Measurements from ENCODE around the gene WDR7. TPM values are rescaled to one million over a fixed set of nuclear protein-coding genes. Genes with fewer than 3 reads are reported as not detected.

Gene WDR7
- total RNA-seq, 4 donors from 2014 or later: 9.4 to 26.1 (median 19.2) TPM

DNA sequence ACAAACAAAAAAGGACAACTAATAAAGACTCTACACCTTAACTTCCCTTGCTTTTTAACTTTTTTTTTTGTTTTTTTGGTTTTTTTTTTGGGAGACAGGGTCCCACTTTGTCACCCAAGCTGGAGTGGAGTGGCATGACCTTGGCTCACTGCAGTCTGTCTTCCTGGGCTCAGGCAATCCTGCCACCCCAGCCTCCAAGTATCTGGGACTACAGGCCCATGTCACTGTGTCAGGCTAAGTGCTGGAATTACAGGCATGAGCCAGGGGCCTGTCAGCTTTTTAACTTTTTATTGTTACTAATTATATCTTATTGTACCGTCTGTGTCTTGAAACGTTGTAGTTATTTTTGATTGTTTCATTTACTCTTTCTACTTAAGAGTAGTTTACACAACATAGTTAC lies 25.5 kb downstream of the WDR7 start:
- TF ChIP-seq POLR2A (IDR thresholded peaks at IDR 0.05) (no peak), CTCF (IDR thresholded peaks at IDR 0.05) (no peak)
- intact Hi-C loops (cut with DNase I): no loop called here
- 62 to 76% methylated on average over 2 of the region's 2 CpGs for whole genome bisulfite sequencing, 2 donors

DNA sequence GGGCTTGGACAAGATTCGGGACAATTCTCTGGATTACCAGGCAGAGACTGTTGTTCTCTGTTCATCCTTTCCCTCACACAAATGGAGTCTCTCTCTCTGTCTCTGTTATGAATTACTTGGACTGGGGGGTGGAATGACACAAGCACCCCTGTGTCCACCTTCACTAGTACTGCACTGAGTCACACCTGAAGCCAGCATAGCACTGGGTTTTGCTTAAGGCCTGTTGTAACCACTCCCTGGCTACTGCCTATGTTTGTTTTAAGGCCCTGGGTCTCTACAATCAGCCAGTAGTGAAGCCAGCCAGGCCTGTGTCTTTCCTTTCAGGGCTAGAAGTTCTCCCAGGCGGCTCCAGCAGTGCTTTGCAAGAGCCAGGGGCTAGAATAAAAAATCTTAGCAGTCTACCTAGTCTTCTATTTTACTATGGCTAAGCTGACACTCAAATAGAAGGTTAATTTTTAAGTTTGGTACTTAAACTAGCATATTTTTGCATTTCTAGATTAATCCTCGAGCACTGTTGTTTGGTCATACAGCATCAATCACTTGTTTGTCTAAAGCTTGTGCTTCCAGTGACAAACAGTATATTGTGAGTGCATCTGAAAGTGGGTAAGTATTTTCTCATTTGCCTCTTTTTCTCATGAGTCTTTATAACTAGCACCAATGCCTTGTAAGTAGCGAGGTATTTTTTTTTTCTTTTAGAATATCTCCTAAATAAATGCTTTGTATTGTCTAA lies 27.8 kb downstream of the WDR7 start:
- H3K36me3 ChIP-seq: peaks cover 0 to 14% (median 0%) of the 10 kb centered on the region in 3 donors
- no peak overlapping the region for H3K27ac ChIP-seq
- H3K27me3 ChIP-seq: no peaks in the 10 kb centered on the region
- WGBS, 2 donors: 86 to 89% methylated on average over 3 to 4 of the region's 4 CpGs
- H3K4me1 ChIP-seq: no peaks in the 10 kb centered on the region
- intact Hi-C loops (cut with DNase I): no loop called here
- TF ChIP-seq POLR2A (IDR thresholded peaks at IDR 0.05) (no peak), CTCF (IDR thresholded peaks at IDR 0.05) (no peak)
- H3K9me3 ChIP-seq: no peaks in the 10 kb centered on the region
- H3K4me3 ChIP-seq: no peak overlapping the region
- no peak for DNase-seq

More for the DNA sequence above, 25.5 kb downstream of the WDR7 start:
- H3K4me1 ChIP-seq: no peaks in the 10 kb centered on the region
- H3K27ac ChIP-seq: no peak overlapping the region
- H3K27me3 ChIP-seq: no peaks in the 10 kb centered on the region
- H3K36me3 ChIP-seq: peaks cover 0 to 7% (median 0%) of the 10 kb centered on the region in 3 donors
- DNase-seq: no peak
- no peaks in the 10 kb centered on the region for H3K9me3 ChIP-seq
- H3K4me3 ChIP-seq: no peak overlapping the region

- Histone ChIP-seq H3K36me3 (peaks cover 0 to 53% (median 0%) of the 10 kb centered on the region in 3 donors), H3K27me3 (no peaks in the 10 kb centered on the region), H3K4me1 (no peaks in the 10 kb centered on the region), H3K27ac (no peak overlapping the region), H3K4me3 (no peak overlapping the region), H3K9me3 (no peaks in the 10 kb centered on the region)
- TF ChIP-seq CTCF (IDR thresholded peaks at IDR 0.05) (no peak), POLR2A (IDR thresholded peaks at IDR 0.05) (no peak)
- intact Hi-C loops (cut with DNase I): no loop called here
- WGBS, 2 donors: 92 to 93% methylated on average over 3 of the region's 3 CpGs
- no peak for DNase-seq
These were observed 33.1 kb downstream of the WDR7 start for GRCh38 chr18:56684277-56684676.

- Histone ChIP-seq H3K36me3 (peaks cover 0 to 70% (median 0%) of the 10 kb centered on the region in 3 donors), H3K27me3 (no peaks in the 10 kb centered on the region), H3K27ac (no peak overlapping the region), H3K9me3 (no peaks in the 10 kb centered on the region), H3K4me1 (no peaks in the 10 kb centered on the region), H3K4me3 (no peak overlapping the region)
- TF ChIP-seq POLR2A (IDR thresholded peaks at IDR 0.05) (no peak), CTCF (IDR thresholded peaks at IDR 0.05) (no peak)
- 89 to 92% methylated on average over 2 of the region's 2 CpGs for WGBS, 2 donors
- DNase-seq: no peak
- intact Hi-C loops (cut with DNase I): no loop called here
These were observed 40.4 kb downstream of the WDR7 start for GRCh38 chr18:56691530-56691929.

DNA sequence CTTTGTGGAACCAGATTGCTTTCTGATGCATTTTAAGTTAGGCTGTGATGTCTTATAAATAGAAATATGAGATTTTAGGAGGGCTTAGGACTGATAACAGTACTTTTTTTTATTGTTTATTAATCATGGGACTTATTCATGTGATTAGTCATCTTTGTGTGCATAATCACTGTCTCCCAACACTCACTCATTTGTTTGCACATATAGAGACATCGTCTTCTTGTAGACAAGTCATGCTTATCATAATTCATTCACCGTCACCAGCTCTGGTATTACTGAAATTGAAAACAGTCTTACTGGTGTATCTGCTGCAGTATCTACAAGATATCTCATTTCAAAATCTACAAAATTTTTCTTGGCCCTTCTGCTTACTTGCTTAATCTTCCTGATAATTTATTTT lies 45.8 kb downstream of the WDR7 start:
- no peaks in the 10 kb centered on the region for H3K27me3 ChIP-seq
- intact Hi-C loops (cut with DNase I): no loop called here
- no peak for DNase-seq
- WGBS, 2 donors: 61 to 71% methylated on average over 2 of the region's 2 CpGs
- H3K4me3 ChIP-seq: no peak overlapping the region
- TF ChIP-seq CTCF (IDR thresholded peaks at IDR 0.05) (no peak), POLR2A (IDR thresholded peaks at IDR 0.05) (no peak)
- H3K27ac ChIP-seq: no peak overlapping the region
- H3K4me1 ChIP-seq: no peaks in the 10 kb centered on the region
- H3K36me3 ChIP-seq: peaks cover 0 to 43% (median 0%) of the 10 kb centered on the region in 3 donors
- no peaks in the 10 kb centered on the region for H3K9me3 ChIP-seq

Data from esophagus squamous epithelium (tissue), 5 donors.